DOHH2 (cell line): Measurements from ENCODE around the gene HSD17B12.

Experiments used
- H3F3A ChIP-seq: fragments of 200-600 bp; sonication (generic), shearing (Covaris generic); 2 replicates; pipeline ENCODE4 v1.6.0; 2016; ENCODE audit warnings: antibody characterized with exemption, mild to moderate bottlenecking; ENCODE audit not compliant: control insufficient read depth, insufficient read depth
- H3K27ac ChIP-seq: fragments of 200-600 bp; sonication (generic); 2 replicates; pipeline ENCODE4 v1.5.1; 2014; ENCODE audit warnings: low read depth, mild to moderate bottlenecking, low read length, moderate library complexity
- H3K27me3 ChIP-seq: fragments of 200-600 bp; sonication (generic); 2 replicates; pipeline ENCODE4 v1.6.1; 2014; ENCODE audit warnings: mild to moderate bottlenecking, low read length, mixed read lengths; ENCODE audit not compliant: control insufficient read depth
- H3K36me3 ChIP-seq: fragments of 200-600 bp; sonication (generic); 2 replicates; pipeline ENCODE4 v1.6.1; 2014; ENCODE audit warnings: mild to moderate bottlenecking, low read length, moderate library complexity, mixed read lengths; ENCODE audit not compliant: control insufficient read depth
- H3K4me1 ChIP-seq: fragments of 200-600 bp; sonication (generic); 2 replicates; pipeline ENCODE4 v1.6.1; 2014; ENCODE audit warnings: mild to moderate bottlenecking, low read length, mixed read lengths; ENCODE audit not compliant: control insufficient read depth
- H3K4me2 ChIP-seq: fragments of 200-600 bp; sonication (generic); 2 replicates; pipeline ENCODE4 v1.6.0; 2014; ENCODE audit warnings: mild to moderate bottlenecking, low read length, moderate library complexity
- H3K4me3 ChIP-seq: fragments of 200-600 bp; sonication (generic); 2 replicates; pipeline ENCODE4 v1.5.1; 2014; ENCODE audit warnings: mild to moderate bottlenecking, low read length, mixed read lengths
- H3K79me2 ChIP-seq: fragments of 200-600 bp; sonication (generic); 2 replicates; pipeline ENCODE4 v1.6.1; 2014; ENCODE audit warnings: mild to moderate bottlenecking, low read length, mixed read lengths; ENCODE audit not compliant: control insufficient read depth
- H3K9me2 ChIP-seq: fragments of 200-600 bp; sonication (generic); replicated peaks from 2 replicates; pipeline ENCODE4 v1.6.1; 2014; ENCODE audit warnings: mild to moderate bottlenecking, low read length, mixed read lengths; ENCODE audit not compliant: control insufficient read depth
- H3K9me3 ChIP-seq: fragments of 200-600 bp; sonication (generic); 2 replicates; pipeline ENCODE4 v1.6.1; 2014; ENCODE audit warnings: antibody characterized with exemption, low read length, mixed read lengths; ENCODE audit not compliant: control insufficient read depth, insufficient read depth
- H4K20me1 ChIP-seq: fragments of 200-600 bp; sonication (generic); 2 replicates; pipeline ENCODE4 v1.6.0; 2014; ENCODE audit warnings: low read depth, mild to moderate bottlenecking, antibody characterized with exemption, low read length, moderate library complexity; ENCODE audit not compliant: control insufficient read depth, insufficient read depth
- EZH2phosphoT487 ChIP-seq: fragments of 200-600 bp; sonication (generic); IDR thresholded peaks from 2 replicates; pipeline ENCODE4 v1.6.1; 2017; ENCODE audit warnings: borderline replicate concordance, mild to moderate bottlenecking, antibody characterized with exemption, low read length, moderate library complexity, mixed read lengths
- TF ChIP-seq, protein P1 (sequence below): fragments of 200-600 bp; sonication (generic); IDR thresholded peaks from one replicate; pipeline ENCODE4 v1.5.1; 2014; ENCODE audit warnings: antibody characterized with exemption, mild to moderate bottlenecking, low read depth, low read length; ENCODE audit not compliant: poor library complexity, severe bottlenecking

HSD17B12 gene

DNA sequence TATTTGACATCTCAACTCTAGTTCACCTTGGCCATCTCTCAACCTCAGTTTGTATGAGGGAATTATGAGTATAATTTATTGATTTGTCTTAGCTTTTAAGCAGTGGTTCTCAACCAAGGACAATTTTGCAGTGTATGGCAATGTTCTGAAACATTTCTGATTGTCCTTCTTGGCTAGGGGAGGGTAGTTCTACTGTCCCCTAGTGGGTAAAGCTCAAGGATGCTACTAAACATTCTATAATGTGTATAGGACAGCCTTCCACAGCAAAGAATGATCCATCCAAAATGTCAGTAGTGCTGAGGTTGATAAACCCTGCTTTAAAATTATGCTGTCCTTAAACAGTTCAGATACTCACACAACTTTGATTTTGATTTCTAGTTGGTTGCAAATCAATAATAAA lies 122.0 kb downstream of the HSD17B12 start:
- H3K36me3 ChIP-seq = peaks cover 70% of the 10 kb centered on the region
- no peaks in the 10 kb centered on the region for H3K4me1 ChIP-seq
- H4K20me1 ChIP-seq = no peaks in the 10 kb centered on the region
- no peak overlapping the region for H3K4me2 ChIP-seq
- H3K9me3 ChIP-seq = no peaks in the 10 kb centered on the region
- H3F3A ChIP-seq = no peaks in the 10 kb centered on the region
- no peak overlapping the region for H3K27ac ChIP-seq
- no peaks in the 10 kb centered on the region for H3K27me3 ChIP-seq
- H3K9me2 ChIP-seq = no peaks in the 10 kb centered on the region
- no peak overlapping the region for H3K4me3 ChIP-seq
- TF ChIP-seq, protein P1, sequence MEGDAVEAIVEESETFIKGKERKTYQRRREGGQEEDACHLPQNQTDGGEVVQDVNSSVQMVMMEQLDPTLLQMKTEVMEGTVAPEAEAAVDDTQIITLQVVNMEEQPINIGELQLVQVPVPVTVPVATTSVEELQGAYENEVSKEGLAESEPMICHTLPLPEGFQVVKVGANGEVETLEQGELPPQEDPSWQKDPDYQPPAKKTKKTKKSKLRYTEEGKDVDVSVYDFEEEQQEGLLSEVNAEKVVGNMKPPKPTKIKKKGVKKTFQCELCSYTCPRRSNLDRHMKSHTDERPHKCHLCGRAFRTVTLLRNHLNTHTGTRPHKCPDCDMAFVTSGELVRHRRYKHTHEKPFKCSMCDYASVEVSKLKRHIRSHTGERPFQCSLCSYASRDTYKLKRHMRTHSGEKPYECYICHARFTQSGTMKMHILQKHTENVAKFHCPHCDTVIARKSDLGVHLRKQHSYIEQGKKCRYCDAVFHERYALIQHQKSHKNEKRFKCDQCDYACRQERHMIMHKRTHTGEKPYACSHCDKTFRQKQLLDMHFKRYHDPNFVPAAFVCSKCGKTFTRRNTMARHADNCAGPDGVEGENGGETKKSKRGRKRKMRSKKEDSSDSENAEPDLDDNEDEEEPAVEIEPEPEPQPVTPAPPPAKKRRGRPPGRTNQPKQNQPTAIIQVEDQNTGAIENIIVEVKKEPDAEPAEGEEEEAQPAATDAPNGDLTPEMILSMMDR = peak; percentile 50
- no peak for TF ChIP-seq EZH2phosphoT487
- H3K79me2 ChIP-seq = no peaks in the 10 kb centered on the region

DNA sequence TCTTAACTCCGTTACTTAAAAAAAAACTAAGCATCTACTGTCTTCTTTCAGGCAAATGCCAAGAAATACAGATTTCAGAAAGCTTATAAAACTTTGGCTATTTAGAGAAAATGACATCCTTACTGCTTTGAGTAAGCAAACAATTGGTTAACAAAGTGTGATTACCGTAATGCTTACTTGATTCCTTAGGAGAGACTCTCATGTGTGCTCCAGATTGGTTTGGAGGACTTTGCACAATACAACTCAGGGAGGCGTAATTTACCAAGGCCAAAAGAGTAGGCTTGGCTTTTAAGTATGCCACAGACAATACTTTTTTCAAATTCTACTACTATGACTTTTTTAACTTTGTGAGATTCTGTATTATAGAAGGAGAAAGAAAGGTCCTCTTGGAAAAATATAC lies 123.2 kb downstream of the HSD17B12 start:
- no peaks in the 10 kb centered on the region for H4K20me1 ChIP-seq
- H3K79me2 ChIP-seq = no peaks in the 10 kb centered on the region
- peaks cover 63% of the 10 kb centered on the region for H3K36me3 ChIP-seq
- TF ChIP-seq, protein P1 = no peak
- TF ChIP-seq EZH2phosphoT487 = no peak
- H3F3A ChIP-seq = no peaks in the 10 kb centered on the region
- no peak overlapping the region for H3K27ac ChIP-seq
- H3K27me3 ChIP-seq = no peaks in the 10 kb centered on the region
- no peaks in the 10 kb centered on the region for H3K9me2 ChIP-seq
- H3K4me1 ChIP-seq = no peaks in the 10 kb centered on the region
- H3K4me3 ChIP-seq = no peak overlapping the region
- no peak overlapping the region for H3K4me2 ChIP-seq
- H3K9me3 ChIP-seq = no peaks in the 10 kb centered on the region

DNA sequence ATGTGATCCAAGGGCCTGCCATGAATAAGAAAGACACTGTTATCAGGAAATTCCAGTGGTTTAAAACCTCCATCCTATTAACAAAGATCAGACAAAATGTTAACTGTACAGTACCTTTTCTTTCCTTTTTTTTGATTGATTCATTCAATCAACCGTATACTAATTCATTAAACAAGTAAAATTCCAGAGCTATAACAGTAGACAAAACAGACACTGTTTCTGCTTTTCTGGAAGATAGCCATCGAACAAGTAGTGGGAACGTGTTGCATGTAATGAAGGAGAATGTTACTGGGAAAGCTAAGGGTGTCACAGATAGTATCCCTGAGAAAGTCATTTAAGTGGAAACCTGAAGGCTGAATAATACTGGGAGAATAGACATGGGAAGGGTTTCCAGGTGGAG lies 126.4 kb downstream of the HSD17B12 start:
- Histone ChIP-seq H3K27ac (no peak overlapping the region), H3K36me3 (peaks cover 44% of the 10 kb centered on the region), H3F3A (no peaks in the 10 kb centered on the region), H3K4me1 (no peaks in the 10 kb centered on the region), H3K27me3 (no peaks in the 10 kb centered on the region), H3K4me2 (no peak overlapping the region), H3K9me3 (no peaks in the 10 kb centered on the region), H3K79me2 (no peaks in the 10 kb centered on the region), H3K9me2 (no peaks in the 10 kb centered on the region), H4K20me1 (no peaks in the 10 kb centered on the region), H3K4me3 (no peak overlapping the region)
- TF ChIP-seq, protein P1 = no peak
- no peak for TF ChIP-seq EZH2phosphoT487
